ENCODE results near the gene LPIN2. TPM values are rescaled to one million over a fixed set of nuclear protein-coding genes. Genes with fewer than 3 reads are reported as not detected.

Gene LPIN2
- total and polyA plus RNA-seq, 2 of the 13 experiments (the other 11 are each of a cell fraction or from before 2014, with no cell fraction given), result 46.0 to 119 TPM

GRCh38 chr18:3058328-3059191, 45.6 kb upstream of the LPIN2 start (continued):
- no peak for TF ChIP-seq ZUFSP (CRISPR knock-in tag; IDR thresholded peaks at IDR 0.05; ENCODE audit: borderline replicate concordance)
- TF ChIP-seq ATF7-NPFF (CRISPR knock-in tag; IDR thresholded peaks at IDR 0.05; ENCODE audit: low read depth), result no peak
- no peak for TF ChIP-seq POLR2A (IDR thresholded peaks at IDR 0.05; ENCODE audit: insufficient read depth in 1 of 2, low read depth in 2 of 2, low read length in 2 of 2)
- TF ChIP-seq MEF2D (CRISPR knock-in tag; IDR thresholded peaks at IDR 0.05), result peak; percentile 65; the same call in 1 of the 2 replicates
- TF ChIP-seq ZNF781 (CRISPR knock-in tag; IDR thresholded peaks at IDR 0.05; ENCODE audit: borderline replicate concordance, not compliant biosample characterization), result no peak
- 0 out of 2 replicates have a peak, but pooled peaks have one; percentile 30 for TF ChIP-seq ZNF431 (CRISPR knock-in tag; IDR thresholded peaks at IDR 0.05; ENCODE audit: borderline replicate concordance, low read depth)
- TF ChIP-seq, protein P1, sequence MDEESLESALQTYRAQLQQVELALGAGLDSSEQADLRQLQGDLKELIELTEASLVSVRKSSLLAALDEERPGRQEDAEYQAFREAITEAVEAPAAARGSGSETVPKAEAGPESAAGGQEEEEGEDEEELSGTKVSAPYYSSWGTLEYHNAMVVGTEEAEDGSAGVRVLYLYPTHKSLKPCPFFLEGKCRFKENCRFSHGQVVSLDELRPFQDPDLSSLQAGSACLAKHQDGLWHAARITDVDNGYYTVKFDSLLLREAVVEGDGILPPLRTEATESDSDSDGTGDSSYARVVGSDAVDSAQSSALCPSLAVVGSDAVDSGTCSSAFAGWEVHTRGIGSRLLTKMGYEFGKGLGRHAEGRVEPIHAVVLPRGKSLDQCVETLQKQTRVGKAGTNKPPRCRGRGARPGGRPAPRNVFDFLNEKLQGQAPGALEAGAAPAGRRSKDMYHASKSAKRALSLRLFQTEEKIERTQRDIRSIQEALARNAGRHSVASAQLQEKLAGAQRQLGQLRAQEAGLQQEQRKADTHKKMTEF (CRISPR knock-in tag; IDR thresholded peaks at IDR 0.05), result peak; percentile 86
- TF ChIP-seq ZNF362 (CRISPR knock-in tag; IDR thresholded peaks at IDR 0.05; ENCODE audit: borderline replicate concordance), result peak; percentile 11; the same call in 1 of the 2 replicates
- no peak for TF ChIP-seq RFX3 (CRISPR knock-in tag; IDR thresholded peaks at IDR 0.05)
- TF ChIP-seq YEATS2 (CRISPR knock-in tag; IDR thresholded peaks at IDR 0.05; ENCODE audit: borderline replicate concordance), result no peak
- TF ChIP-seq ARNTL (CRISPR knock-in tag; IDR thresholded peaks at IDR 0.05), result peak; percentile 83
- no peak for TF ChIP-seq HINFP (CRISPR knock-in tag; IDR thresholded peaks at IDR 0.05; ENCODE audit: low read depth)
- no peak for TF ChIP-seq HNF4G (IDR thresholded peaks at IDR 0.05; ENCODE audit: borderline replicate concordance, low read depth, low read length)
- TF ChIP-seq HNF4G (CRISPR knock-in tag; IDR thresholded peaks at IDR 0.05; ENCODE audit: borderline replicate concordance, low read depth), result peak; percentile 27; the same call in 1 of the 2 replicates
- TF ChIP-seq, protein P2, sequence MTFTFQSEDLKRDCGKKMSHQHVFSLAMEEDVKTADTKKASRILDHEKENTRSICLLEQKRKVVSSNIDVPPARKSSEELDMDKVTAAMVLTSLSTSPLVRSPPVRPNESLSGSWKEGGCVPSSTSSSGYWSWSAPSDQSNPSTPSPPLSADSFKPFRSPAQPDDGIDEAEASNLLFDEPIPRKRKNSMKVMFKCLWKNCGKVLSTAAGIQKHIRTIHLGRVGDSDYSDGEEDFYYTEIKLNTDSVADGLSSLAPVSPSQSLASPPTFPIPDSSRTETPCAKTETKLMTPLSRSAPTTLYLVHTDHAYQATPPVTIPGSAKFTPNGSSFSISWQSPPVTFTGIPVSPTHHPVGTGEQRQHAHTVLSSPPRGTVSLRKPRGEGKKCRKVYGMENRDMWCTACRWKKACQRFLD (CRISPR knock-in tag; IDR thresholded peaks at IDR 0.05; ENCODE audit: borderline replicate concordance), result no peak
- TF ChIP-seq HBP1 (CRISPR knock-in tag; IDR thresholded peaks at IDR 0.05; ENCODE audit: low read depth), result peak; percentile 47; the same call in 1 of the 2 replicates
- no peak for TF ChIP-seq POLR2AphosphoS2 (IDR thresholded peaks at IDR 0.05; ENCODE audit: low read depth, low read length)
- no peak for TF ChIP-seq YY1 (IDR thresholded peaks at IDR 0.05; ENCODE audit: insufficient read depth, insufficient replicate concordance, low read depth, low read length)

Data from HepG2 (cell line).